ENCODE data around the gene SDK1. TPM values are rescaled to one million over a fixed set of nuclear protein-coding genes. Genes with fewer than 3 reads are reported as not detected.
A peak's percentile ranks its signal among the peaks of the same experiment; 100 is the strongest.

Gene SDK1
- total RNA-seq, 1 donor from 2014 or later: 10.4 TPM

DNA sequence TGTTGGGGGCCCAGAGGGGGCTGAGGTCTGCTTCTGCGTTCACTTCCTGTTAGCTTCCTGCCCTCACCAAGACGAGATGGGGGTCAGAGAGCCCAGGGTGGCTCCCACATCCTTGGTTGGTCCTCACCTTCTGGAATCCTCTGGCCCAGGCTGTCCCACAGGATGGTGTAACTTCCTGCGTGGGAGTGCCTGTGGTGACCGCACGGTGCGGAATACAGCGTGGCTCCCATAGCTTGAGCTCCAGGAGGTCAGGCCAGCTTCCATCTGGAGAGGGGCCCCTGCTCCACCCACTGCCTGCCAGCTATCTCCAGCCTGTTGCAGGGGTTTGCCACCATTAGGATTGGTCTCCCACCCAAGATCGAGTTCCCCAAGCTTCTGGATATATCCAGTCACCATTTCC is 699.9 kb downstream of the SDK1 start:
- H3K27ac ChIP-seq: no peak overlapping the region
- H3K4me3 ChIP-seq: no peak overlapping the region
- H3K27me3 ChIP-seq: no peaks in the 10 kb centered on the region
- TF ChIP-seq, protein P1, sequence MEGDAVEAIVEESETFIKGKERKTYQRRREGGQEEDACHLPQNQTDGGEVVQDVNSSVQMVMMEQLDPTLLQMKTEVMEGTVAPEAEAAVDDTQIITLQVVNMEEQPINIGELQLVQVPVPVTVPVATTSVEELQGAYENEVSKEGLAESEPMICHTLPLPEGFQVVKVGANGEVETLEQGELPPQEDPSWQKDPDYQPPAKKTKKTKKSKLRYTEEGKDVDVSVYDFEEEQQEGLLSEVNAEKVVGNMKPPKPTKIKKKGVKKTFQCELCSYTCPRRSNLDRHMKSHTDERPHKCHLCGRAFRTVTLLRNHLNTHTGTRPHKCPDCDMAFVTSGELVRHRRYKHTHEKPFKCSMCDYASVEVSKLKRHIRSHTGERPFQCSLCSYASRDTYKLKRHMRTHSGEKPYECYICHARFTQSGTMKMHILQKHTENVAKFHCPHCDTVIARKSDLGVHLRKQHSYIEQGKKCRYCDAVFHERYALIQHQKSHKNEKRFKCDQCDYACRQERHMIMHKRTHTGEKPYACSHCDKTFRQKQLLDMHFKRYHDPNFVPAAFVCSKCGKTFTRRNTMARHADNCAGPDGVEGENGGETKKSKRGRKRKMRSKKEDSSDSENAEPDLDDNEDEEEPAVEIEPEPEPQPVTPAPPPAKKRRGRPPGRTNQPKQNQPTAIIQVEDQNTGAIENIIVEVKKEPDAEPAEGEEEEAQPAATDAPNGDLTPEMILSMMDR (IDR thresholded peaks at IDR 0.05): no peak
- no peaks in the 10 kb centered on the region for H3K36me3 ChIP-seq
- no peaks in the 10 kb centered on the region for H3K4me1 ChIP-seq
- DNase-seq (peak; percentile 43), ATAC-seq (no peak)
- no peaks in the 10 kb centered on the region for H3K9me3 ChIP-seq
- intact Hi-C loops (cut with DNase I): no loop called here

DNA sequence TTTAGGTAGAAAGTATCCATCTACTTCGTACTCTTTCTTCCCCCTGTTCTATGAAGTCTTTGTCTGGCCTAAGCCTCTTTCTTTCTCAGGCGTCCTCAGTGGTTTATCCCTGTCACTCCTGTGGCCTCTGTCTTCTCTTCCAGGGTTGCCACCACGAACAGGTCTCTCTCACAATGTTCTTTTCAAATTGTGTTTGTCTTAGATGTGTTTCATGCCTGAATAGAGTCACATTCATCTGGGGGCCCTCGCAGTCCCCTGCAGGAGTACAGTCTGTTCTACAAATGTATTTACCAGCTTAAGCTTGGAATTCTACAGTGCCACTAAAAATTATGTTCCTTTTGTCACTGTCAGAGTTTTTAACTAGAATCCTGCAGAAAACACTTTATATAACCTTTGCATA is 700.7 kb downstream of the SDK1 start:
- Histone ChIP-seq H3K9me3 (no peaks in the 10 kb centered on the region), H3K27ac (no peak overlapping the region), H3K4me1 (no peaks in the 10 kb centered on the region), H3K27me3 (no peaks in the 10 kb centered on the region), H3K36me3 (no peaks in the 10 kb centered on the region), H3K4me3 (no peak overlapping the region)
- no peak for DNase-seq
- intact Hi-C loops (cut with DNase I): no loop called here
- ATAC-seq: no peak
- TF ChIP-seq, protein P1 (IDR thresholded peaks at IDR 0.05): no peak

DNA sequence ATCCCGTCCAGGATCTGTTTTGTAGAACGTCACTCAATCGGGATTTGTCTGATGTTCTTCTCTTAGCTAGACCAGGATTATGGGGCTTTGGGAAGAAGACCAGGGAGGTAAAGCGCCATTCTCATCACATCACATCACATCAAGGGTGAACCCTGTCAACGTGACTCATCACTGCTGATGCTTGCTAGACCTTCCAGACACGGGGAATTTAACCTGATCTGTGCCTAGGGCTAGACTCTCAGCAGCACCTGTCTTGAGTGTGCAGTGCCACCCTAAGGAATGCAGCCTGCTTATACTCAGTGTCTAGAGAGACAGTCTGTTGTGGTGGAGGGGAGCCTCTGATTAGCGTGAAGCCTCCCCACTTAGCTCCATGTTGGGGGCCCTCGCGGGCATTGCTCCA is 702.5 kb downstream of the SDK1 start:
- H3K4me3 ChIP-seq: no peak overlapping the region

DNA sequence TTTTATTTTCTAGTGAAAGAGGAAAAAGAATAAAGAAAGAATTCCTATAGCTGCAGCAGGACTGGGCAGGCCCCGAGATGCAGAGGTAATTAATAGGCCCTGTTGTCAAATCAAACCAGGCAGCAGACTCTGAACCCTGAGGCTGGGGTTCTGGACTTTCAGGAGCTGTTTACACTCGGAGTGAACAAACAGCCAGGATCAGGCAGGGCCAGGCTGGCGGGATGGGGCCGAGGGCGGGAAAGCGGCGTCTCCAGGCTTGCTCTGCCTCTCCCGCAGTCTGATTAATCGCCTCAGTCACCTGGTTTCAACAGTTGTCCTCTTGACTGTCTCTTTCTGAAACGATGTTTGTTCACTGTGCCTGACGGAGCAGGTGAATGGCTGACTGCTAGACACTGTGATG is 705.6 kb downstream of the SDK1 start:
- no peak for ATAC-seq
- no peaks in the 10 kb centered on the region for H3K36me3 ChIP-seq
- H3K27me3 ChIP-seq: no peaks in the 10 kb centered on the region
- DNase-seq: no peak
- no peaks in the 10 kb centered on the region for H3K4me1 ChIP-seq
- no peak overlapping the region for H3K4me3 ChIP-seq
- no peak overlapping the region for H3K27ac ChIP-seq
- TF ChIP-seq, protein P1 (IDR thresholded peaks at IDR 0.05): no peak
- no peaks in the 10 kb centered on the region for H3K9me3 ChIP-seq
- intact Hi-C loops (cut with DNase I): no loop called here

More for the DNA sequence above, 702.5 kb downstream of the SDK1 start:
- H3K9me3 ChIP-seq: no peaks in the 10 kb centered on the region
- DNase-seq (peak; percentile 26), ATAC-seq (no peak)
- TF ChIP-seq, protein P1 (IDR thresholded peaks at IDR 0.05): no peak
- intact Hi-C loops (cut with DNase I): no loop called here
- H3K27ac ChIP-seq: no peak overlapping the region
- H3K36me3 ChIP-seq: no peaks in the 10 kb centered on the region
- H3K4me1 ChIP-seq: no peaks in the 10 kb centered on the region
- H3K27me3 ChIP-seq: no peaks in the 10 kb centered on the region

DNA sequence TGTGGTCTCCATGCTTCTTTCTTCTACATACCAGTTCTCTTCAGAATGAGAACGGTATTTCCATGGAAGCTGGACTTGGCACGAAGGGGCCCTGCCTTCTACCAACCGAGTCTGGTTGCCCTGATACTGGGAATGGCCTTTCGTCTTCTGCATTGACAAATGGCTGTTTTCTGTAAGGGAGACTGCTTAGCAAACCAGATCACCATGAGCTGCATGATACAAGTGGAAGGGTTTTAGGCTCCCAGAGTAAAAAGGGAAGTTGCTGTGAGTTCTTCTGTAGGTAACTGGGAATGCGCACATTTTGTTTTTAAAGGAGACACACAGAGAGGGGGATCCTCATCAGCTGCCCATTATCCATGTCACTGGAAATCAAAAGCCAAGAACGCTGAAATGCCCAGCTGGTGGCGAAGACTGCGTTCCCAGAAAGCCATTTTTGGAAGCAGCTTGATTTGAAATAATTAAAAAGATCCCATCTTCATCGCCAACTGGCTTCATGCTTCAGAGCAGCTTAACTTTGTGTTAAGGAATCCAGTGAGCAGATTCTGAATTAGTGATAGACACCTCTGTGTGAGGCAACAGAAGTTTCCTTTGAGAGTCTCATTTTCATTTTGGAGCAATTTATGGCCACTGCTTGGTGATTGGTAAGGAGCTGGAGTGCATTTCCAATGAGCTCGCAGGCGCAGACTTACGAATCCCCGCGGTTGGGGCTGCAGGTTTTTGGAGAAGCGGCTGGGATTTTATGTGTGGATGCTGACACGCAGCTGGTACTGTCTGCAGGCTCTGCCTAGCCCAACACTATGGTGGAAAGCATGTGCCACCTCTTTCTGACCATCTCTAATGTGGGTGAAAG is 708.4 kb downstream of the SDK1 start:
- Histone ChIP-seq H3K9me3 (no peaks in the 10 kb centered on the region), H3K4me1 (no peaks in the 10 kb centered on the region), H3K36me3 (no peaks in the 10 kb centered on the region), H3K27ac (no peak overlapping the region), H3K4me3 (no peak overlapping the region), H3K27me3 (no peaks in the 10 kb centered on the region)
- no peak for DNase-seq
- intact Hi-C loops (cut with DNase I): no loop called here
- no peak for ATAC-seq
- TF ChIP-seq, protein P1 (IDR thresholded peaks at IDR 0.05): no peak

All from upper lobe of right lung (tissue), 1 donor.